Suprapubic skin (tissue), 4 donors: ENCODE results near the gene PPP2R5C. TPM values are rescaled to one million over a fixed set of nuclear protein-coding genes. Genes with fewer than 3 reads are reported as not detected.

Source experiments
- DNase-seq, 2 donors: peaks; one replicate each; pipeline ENCODE4 v3.0.0-alpha.2; 2019; ENCODE audit warnings: low spot score in 2 of 2
- H3K27ac ChIP-seq: fragments of 200-600 bp; sonication (generic); one replicate; pipeline ENCODE4 v1.5.1; 2019
- H3K27me3 ChIP-seq: fragments of 200-600 bp; sonication (generic); one replicate; pipeline ENCODE4 v1.5.1; 2019
- H3K36me3 ChIP-seq: fragments of 200-600 bp; sonication (generic); one replicate; pipeline ENCODE4 v1.5.1; 2019
- H3K4me1 ChIP-seq: fragments of 200-600 bp; sonication (generic); one replicate; pipeline ENCODE4 v1.5.1; 2019
- H3K4me3 ChIP-seq: fragments of 200-600 bp; sonication (generic); one replicate; pipeline ENCODE4 v1.5.1; 2019; ENCODE audit warnings: mild to moderate bottlenecking
- H3K9me3 ChIP-seq: fragments of 200-600 bp; sonication (generic); one replicate; pipeline ENCODE4 v1.5.1; 2019
- EP300 ChIP-seq: sonication (generic); formaldehyde crosslinking; IDR thresholded peaks from one replicate; pipeline ENCODE4 v1.6.1; 2017; ENCODE audit warnings: antibody characterized with exemption
- POLR2A ChIP-seq, 2 donors: fragments of 450-650 bp; IDR thresholded peaks; one replicate each; pipeline ENCODE4 v1.6.1; 2017; ENCODE audit warnings: antibody characterized with exemption in 2 of 2, mild to moderate bottlenecking in 2 of 2, moderate library complexity in 2 of 2
- POLR2AphosphoS5 ChIP-seq, 3 donors: sonication (generic); formaldehyde crosslinking; IDR thresholded peaks; one replicate each; pipeline ENCODE4 v1.6.1; 2017; ENCODE audit warnings: antibody characterized with exemption in 3 of 3
- WGBS: methylation state at CpG from one replicate; pipeline ENCODE4 v1.1.5; 2018; 5-methylcytosine and 5-hydroxymethylcytosine counted together
- total RNA-seq, 4 donors: library from RNA; depleted of rRNA; stranded (reverse); fragments of >200 nt; gene quantifications; one replicate each; pipeline ENCODE4 v1.1.0, GENCODE V29; 2016
- TF ChIP-seq, protein P1 (sequence below), 2 donors: fragments of 200-600 bp in 1 of 2; fragments of 450-650 bp in 1 of 2; sonication (generic) in 1 of 2; IDR thresholded peaks; one replicate each; pipeline ENCODE4 v1.5.1; 2016 to 2019; ENCODE audit warnings: antibody characterized with exemption in 2 of 2, mild to moderate bottlenecking in 1 of 2, moderate library complexity in 1 of 2

Gene PPP2R5C
- total RNA-seq, 4 donors from 2014 or later: 104 to 149 (median 119) TPM

DNA sequence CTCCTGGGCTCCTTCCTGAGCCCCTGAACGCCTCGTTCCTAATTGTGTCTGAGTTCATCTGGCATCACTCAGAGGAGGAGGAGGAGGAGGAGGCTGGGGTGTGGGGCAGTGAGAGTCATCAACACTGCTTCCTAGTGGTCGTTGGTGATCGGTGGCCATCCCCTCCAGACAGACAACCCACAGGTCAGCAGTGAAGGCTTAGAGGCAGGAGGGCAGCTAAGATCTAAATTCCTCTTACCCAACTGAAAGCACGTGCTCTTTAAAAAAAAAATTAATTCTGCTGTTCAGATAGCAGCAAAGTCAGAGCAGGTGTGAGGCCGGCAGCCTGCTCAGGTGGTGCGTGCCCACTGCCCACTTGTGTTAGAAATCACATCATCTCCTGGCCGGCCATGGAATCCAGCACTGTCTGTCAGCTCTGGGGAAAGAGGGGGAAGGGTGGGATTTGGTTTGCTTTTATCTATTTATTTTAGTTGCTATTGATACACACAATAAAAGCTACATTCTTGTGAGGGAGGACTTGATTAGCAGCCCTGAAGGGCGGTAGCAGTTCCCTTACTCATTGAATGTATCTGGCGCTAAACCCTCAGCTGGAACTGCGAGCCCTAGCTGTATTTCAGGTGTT, 46.6 kb downstream of the PPP2R5C start:
- 53% methylated on average over 11 of the region's 11 CpGs for WGBS
- DNase-seq: no peak
- Histone ChIP-seq H3K36me3 (no peaks in the 10 kb centered on the region), H3K27me3 (no peaks in the 10 kb centered on the region), H3K4me1 (peaks cover 39% of the 10 kb centered on the region), H3K4me3 (no peak overlapping the region), H3K27ac (no peak overlapping the region), H3K9me3 (no peaks in the 10 kb centered on the region)
- no peak for TF ChIP-seq POLR2A (IDR thresholded peaks at IDR 0.05)
- TF ChIP-seq POLR2AphosphoS5 (IDR thresholded peaks at IDR 0.05): no peak

DNA sequence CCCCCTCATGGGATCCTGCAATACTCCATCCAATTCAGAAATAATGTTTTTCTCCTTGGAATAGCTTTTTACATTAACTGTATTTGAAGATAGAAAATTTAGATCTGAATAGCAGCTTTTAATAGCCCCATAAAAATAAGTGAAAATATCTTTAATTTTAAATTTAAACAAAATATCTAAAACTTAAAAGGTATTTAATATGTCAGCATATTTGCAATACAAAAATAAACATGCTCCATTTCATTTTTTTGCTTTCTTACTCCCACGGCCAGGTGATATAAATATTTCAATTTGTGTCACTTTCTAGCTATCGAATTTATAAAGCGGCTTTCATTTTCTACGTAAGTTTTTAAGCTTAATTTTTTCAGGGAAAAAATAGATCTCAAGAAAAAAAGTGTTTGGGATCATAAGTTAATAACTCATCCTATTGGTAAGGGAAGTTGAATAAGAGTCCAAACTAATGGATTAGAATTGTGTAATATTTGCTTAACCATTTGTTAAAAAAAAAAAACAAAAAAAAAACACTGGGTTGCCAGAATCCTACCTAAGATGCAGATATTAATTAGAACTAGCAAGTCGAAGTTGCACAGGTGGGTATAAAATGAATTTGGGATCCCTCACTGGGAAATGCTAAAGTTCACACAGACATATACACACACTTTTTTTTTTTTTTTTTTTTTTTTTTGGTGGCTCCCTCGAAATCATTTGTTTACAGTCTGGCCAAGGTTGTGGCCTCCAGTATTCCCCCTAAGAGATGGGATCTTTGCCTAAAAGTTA, 47.6 kb downstream of the PPP2R5C start:
- Histone ChIP-seq H3K4me1 (peaks cover 47% of the 10 kb centered on the region), H3K4me3 (peak overlapping the region; percentile 65)
- WGBS: 46% methylated on average over 6 of the region's 6 CpGs

DNA sequence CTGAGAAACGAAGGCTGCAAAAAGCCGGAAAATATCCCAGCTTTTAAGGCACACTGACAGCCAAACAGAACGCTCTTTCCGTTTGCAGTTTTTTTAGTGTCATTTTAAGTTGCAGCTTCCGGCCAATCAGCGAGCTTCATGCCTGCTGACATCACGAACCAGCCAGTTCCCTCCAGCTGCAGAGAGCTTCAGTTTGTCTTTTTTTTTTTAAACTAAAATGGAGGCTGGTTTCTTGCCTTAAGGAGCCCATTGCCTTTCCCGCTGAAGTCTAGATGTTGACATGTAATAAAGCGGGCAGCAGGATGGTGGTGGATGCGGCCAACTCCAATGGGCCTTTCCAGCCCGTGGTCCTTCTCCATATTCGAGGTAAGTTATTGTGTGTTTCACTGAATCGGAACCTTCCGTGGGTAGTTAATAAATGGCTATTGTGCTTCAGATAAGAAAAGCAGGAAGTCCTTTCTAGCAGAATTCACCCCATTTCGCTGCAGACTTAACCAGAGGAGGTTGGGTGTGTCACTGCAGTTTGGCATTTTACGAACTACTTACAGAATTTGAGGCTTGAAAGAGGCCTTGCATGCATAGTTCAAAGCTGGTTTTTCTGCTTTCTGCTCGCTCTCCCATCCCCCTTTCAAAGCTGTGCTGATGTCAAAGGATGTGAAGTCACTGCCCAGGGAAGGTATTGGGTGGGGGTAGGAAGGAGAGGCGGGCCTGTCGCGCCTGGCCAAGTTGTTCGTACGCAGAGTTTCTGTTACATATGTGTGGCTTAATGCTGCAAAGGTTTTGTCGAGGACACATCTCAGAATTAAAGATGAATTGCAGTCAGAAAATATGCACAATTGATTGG, 48.4 kb downstream of the PPP2R5C start:
- TF ChIP-seq POLR2A (IDR thresholded peaks at IDR 0.05) (peak in 1 of 2 donors; percentile 65), POLR2AphosphoS5 (IDR thresholded peaks at IDR 0.05) (peak; percentile 6 to 73 (median 36)), EP300 (peak; percentile 43)
- TF ChIP-seq, protein P1, sequence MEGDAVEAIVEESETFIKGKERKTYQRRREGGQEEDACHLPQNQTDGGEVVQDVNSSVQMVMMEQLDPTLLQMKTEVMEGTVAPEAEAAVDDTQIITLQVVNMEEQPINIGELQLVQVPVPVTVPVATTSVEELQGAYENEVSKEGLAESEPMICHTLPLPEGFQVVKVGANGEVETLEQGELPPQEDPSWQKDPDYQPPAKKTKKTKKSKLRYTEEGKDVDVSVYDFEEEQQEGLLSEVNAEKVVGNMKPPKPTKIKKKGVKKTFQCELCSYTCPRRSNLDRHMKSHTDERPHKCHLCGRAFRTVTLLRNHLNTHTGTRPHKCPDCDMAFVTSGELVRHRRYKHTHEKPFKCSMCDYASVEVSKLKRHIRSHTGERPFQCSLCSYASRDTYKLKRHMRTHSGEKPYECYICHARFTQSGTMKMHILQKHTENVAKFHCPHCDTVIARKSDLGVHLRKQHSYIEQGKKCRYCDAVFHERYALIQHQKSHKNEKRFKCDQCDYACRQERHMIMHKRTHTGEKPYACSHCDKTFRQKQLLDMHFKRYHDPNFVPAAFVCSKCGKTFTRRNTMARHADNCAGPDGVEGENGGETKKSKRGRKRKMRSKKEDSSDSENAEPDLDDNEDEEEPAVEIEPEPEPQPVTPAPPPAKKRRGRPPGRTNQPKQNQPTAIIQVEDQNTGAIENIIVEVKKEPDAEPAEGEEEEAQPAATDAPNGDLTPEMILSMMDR (IDR thresholded peaks at IDR 0.05): no peak
- WGBS: under 1% methylated on average over 23 of the region's 23 CpGs
- Histone ChIP-seq H3K27ac (peak overlapping the region; percentile 99), H3K36me3 (no peaks in the 10 kb centered on the region), H3K4me1 (peaks cover 51% of the 10 kb centered on the region), H3K27me3 (no peaks in the 10 kb centered on the region), H3K9me3 (no peaks in the 10 kb centered on the region), H3K4me3 (peak overlapping the region; percentile 65)
- peak; percentile 88 to 90 for DNase-seq

More for the DNA sequence above, 47.6 kb downstream of the PPP2R5C start:
- Histone ChIP-seq H3K27me3 (no peaks in the 10 kb centered on the region), H3K27ac (peak overlapping the region; percentile 99), H3K9me3 (no peaks in the 10 kb centered on the region), H3K36me3 (no peaks in the 10 kb centered on the region)
- no peak for DNase-seq
- no peak for TF ChIP-seq POLR2AphosphoS5 (IDR thresholded peaks at IDR 0.05)
- no peak for TF ChIP-seq POLR2A (IDR thresholded peaks at IDR 0.05)

DNA sequence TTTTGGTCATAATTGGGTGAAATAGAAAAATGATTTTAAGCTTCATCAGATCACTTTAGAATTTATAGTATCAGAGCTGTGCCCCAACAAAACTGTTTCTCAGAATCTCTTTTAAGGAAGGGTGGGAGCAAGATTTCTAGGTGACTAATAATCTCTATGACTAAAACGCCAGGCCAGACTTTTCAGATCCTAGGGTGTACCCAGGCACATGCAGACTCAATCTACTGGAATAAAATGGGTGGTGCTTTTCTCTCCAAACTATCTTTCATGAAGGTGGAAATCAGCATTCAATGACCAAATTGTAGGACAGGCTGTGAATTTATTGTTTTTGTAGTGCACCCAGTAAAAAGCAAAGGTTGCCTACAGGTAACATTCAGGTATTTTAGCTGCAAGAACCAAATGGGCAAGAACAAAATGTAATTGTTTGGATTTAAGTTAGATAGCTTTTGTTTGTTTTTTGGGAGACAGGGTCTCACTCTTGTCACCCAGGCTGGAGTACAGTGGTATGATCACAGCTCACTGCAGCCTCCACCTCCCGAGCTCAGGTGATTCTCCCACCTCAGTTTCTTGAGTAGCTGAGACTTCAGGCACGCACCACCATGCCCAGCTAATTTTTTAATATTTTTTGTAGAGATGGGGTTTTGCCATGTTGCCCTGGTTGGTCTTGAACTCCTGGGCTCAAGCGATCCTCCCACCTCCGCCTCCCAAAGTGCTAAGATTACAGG, 49.5 kb downstream of the PPP2R5C start:
- H3K27ac ChIP-seq: peak overlapping the region; percentile 99
- H3K36me3 ChIP-seq: peaks cover under 1% of the 10 kb centered on the region
- H3K9me3 ChIP-seq: no peaks in the 10 kb centered on the region
- WGBS: 45% methylated on average over 5 of the region's 5 CpGs
- TF ChIP-seq, protein P1 (IDR thresholded peaks at IDR 0.05): no peak
- TF ChIP-seq POLR2AphosphoS5 (IDR thresholded peaks at IDR 0.05) (no peak), EP300 (no peak), POLR2A (IDR thresholded peaks at IDR 0.05) (no peak)
- no peaks in the 10 kb centered on the region for H3K27me3 ChIP-seq
- H3K4me3 ChIP-seq: peak overlapping the region; percentile 65
- peaks cover 53% of the 10 kb centered on the region for H3K4me1 ChIP-seq
- DNase-seq: no peak

DNA sequence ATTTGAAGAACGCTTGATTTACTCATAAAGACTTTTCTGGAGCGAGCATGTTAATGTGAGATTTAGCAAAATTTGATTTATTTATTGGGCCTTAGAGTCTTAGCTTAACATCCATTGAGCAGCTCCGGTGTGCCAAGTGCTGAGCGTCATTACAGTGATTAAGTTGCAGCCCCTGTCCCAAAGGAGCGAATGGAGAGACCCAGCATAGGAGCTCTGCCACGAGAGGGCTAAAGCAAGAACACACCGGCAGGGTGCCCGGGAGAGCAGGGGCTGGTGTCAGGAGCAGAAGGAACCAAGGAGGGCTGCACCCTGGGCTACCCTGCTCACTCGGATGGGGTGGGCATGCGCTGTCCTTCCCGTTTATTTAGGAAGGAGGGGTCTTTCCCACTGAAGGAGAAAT, 50.6 kb downstream of the PPP2R5C start:
- Histone ChIP-seq H3K9me3 (no peaks in the 10 kb centered on the region), H3K36me3 (peaks cover 4% of the 10 kb centered on the region), H3K27me3 (no peaks in the 10 kb centered on the region), H3K4me1 (peaks cover 53% of the 10 kb centered on the region), H3K4me3 (no peak overlapping the region), H3K27ac (peak overlapping the region; percentile 99)
- TF ChIP-seq POLR2AphosphoS5 (IDR thresholded peaks at IDR 0.05): no peak
- TF ChIP-seq EP300: no peak
- no peak for TF ChIP-seq POLR2A (IDR thresholded peaks at IDR 0.05)
- TF ChIP-seq, protein P1 (IDR thresholded peaks at IDR 0.05): no peak
- DNase-seq: no peak
- WGBS: 84% methylated on average over 11 of the region's 11 CpGs
